ENCODE data around the gene WDR38. TPM values are rescaled to one million over a fixed set of nuclear protein-coding genes. Genes with fewer than 3 reads are reported as not detected.
"Not testable (repeated sequence)": the region's sequence is repeated elsewhere in the genome, so short reads cannot be mapped to it uniquely, and the experiment has no call there.

The WDR38 gene
- total RNA-seq, 2 experiments from 2014 or later, result not detected

GRCh38 chr9:124831642-124832364, 21.5 kb upstream of the WDR38 start:
- ATAC-seq (no peak), DNase-seq (no peak)
- Mint-ChIP-seq H3K27me3 (peaks cover 8% of the 10 kb centered on the region), H3K4me1 (ENCODE audit: low read depth) (no peaks in the 10 kb centered on the region), H3K9me3 (no peaks in the 10 kb centered on the region), H3K36me3 (ENCODE audit: low read depth) (no peaks in the 10 kb centered on the region), H3K4me3 (no peak overlapping the region), H3K27ac (no peak overlapping the region)
- TF ChIP-seq CTCF (IDR thresholded peaks at IDR 0.05), result no peak
- intact Hi-C loops (cut with micrococcal nuclease), result no loop called here
- POLR2A ChIA-PET, result no interaction called here
- CTCF ChIA-PET, result interaction anchor here (1.1 to 1.5 kb wide), 4 partner anchors 8 to 215 kb away, joined by 3 to 4 read pairs (median 3); partner anchors contain the start of genes NR6A1 and WDR38

- Mint-ChIP-seq H3K36me3 (ENCODE audit: low read depth) (no peaks in the 10 kb centered on the region), H3K27me3 (peaks cover 21% of the 10 kb centered on the region), H3K27ac (no peak overlapping the region), H3K4me3 (no peak overlapping the region), H3K9me3 (no peaks in the 10 kb centered on the region), H3K4me1 (ENCODE audit: low read depth) (no peaks in the 10 kb centered on the region)
- ATAC-seq, result no peak
- intact Hi-C loops (cut with micrococcal nuclease), result no loop called here
- TF ChIP-seq CTCF (IDR thresholded peaks at IDR 0.05), result no peak
- CTCF ChIA-PET, result interaction anchor here (0.9 to 8.4 kb wide), 2 partner anchors 19 to 60 kb away, joined by 3 to 66 read pairs; partner anchors contain the start of genes NR6A1, OLFML2A and WDR38
- no peak for DNase-seq
- POLR2A ChIA-PET, result no interaction called here
Observed at GRCh38 chr9:124834591-124834990, 18.7 kb upstream of the WDR38 start.

- ATAC-seq (no peak), DNase-seq (no peak)
- intact Hi-C loops (cut with micrococcal nuclease), result no loop called here
- no peaks in the 10 kb centered on the region for H3K9me3 Mint-ChIP-seq
- H3K36me3 Mint-ChIP-seq (ENCODE audit: low read depth), result no peaks in the 10 kb centered on the region
- ChIA-PET CTCF (interaction anchor here (0.9 to 8.4 kb wide), 2 partner anchors 18 to 61 kb away, joined by 3 to 66 read pairs; partner anchors contain the start of genes NR6A1, OLFML2A and WDR38), POLR2A (no interaction called here)
- H3K4me1 Mint-ChIP-seq (ENCODE audit: low read depth), result no peaks in the 10 kb centered on the region
- no peak overlapping the region for H3K27ac Mint-ChIP-seq
- H3K4me3 Mint-ChIP-seq, result no peak overlapping the region
- TF ChIP-seq CTCF (IDR thresholded peaks at IDR 0.05), result no peak
- peaks cover 21% of the 10 kb centered on the region for H3K27me3 Mint-ChIP-seq
Observed at GRCh38 chr9:124835026-124835557, 18.2 kb upstream of the WDR38 start.

DNA sequence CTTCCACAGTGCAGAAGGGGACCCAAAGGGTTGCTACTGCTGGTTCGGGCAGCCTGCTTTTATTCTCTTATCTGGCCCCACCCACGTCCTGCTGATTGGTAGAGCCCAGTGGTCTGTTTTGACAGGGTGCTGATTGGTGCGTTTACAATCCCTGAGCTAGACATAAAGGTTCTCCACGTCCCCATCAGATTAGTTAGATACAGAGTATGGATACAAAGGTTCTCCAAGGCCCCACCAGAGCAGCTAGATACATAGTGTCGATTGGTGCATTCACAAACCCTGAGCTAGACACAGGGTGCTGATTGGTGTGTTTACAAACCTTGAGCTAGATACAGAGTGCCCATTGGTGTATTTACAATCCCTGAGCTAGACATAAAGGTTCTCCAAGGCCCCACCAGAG, 15.1 kb upstream of the WDR38 start:
- H3K4me3 Mint-ChIP-seq; H3K36me3 Mint-ChIP-seq (ENCODE audit: low read depth); DNase-seq; POLR2A ChIA-PET; H3K9me3 Mint-ChIP-seq; H3K27ac Mint-ChIP-seq; ATAC-seq; H3K4me1 Mint-ChIP-seq (ENCODE audit: low read depth); intact Hi-C loops (cut with micrococcal nuclease): not testable (repeated sequence)
- peaks cover 17% of the 10 kb centered on the region for H3K27me3 Mint-ChIP-seq
- CTCF ChIA-PET, result interaction anchor here (8.0 to 8.4 kb wide), 2 partner anchors 15 to 64 kb away, joined by 57 to 66 read pairs; partner anchors contain the start of genes NR6A1, OLFML2A and WDR38

DNA sequence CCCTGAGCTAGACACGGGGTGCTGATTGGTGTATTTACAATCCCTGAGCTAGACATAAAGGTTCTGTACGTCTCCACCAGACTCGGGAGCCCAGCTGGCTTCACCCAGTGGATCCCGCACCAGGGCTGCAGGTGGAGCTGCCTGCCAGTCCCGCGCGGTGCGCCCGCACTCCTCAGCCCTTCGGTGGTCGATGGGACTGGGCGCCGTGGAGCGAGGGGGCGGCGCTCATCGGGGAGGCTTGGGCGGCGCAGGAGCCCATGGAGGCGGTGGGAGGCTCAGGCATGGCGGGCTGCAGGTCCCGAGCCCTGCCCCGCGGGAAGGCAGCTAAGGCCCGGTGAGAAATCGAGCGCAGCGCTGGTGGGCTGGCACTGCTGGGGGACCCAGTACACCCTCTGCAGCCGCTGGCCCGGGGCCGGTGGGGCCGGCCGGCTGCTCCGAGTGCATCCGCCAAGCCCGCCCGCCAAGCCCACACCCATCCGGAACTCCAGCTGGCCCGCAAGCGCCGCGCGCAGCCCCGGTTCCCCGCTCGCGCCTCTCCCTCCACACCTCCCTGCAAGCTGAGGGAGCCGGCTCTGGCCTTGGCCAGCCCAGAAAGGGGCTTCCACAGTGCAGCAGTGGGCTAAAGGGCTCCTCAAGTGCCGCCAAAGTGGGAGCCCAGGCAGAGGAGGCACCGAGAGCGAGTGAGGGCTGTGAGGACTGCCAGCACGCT, 14.5 kb upstream of the WDR38 start:
- H3K4me1 Mint-ChIP-seq (ENCODE audit: low read depth); H3K4me3 Mint-ChIP-seq; DNase-seq; H3K36me3 Mint-ChIP-seq (ENCODE audit: low read depth); H3K27ac Mint-ChIP-seq; intact Hi-C loops (cut with micrococcal nuclease); ATAC-seq; H3K9me3 Mint-ChIP-seq: not testable (repeated sequence)
- ChIA-PET CTCF (interaction anchor here (8.0 to 8.4 kb wide), 2 partner anchors 15 to 64 kb away, joined by 57 to 66 read pairs; partner anchors contain the start of genes NR6A1, OLFML2A and WDR38), POLR2A (interaction anchor here (1.5 kb wide), 1 partner anchor 17 kb away, joined by 3 read pairs; no protein-coding TSS in a partner anchor)
- peaks cover 17% of the 10 kb centered on the region for H3K27me3 Mint-ChIP-seq
